Loucy (cell line): ENCODE results near the gene CBARP.

Experiments used
- EZH2phosphoT487 ChIP-seq: fragments of 200-600 bp; IDR thresholded peaks from 2 replicates; pipeline ENCODE4 v1.6.1; 2018; ENCODE audit warnings: antibody characterized with exemption, mild to moderate bottlenecking, moderate library complexity, borderline replicate concordance
- TF ChIP-seq, protein P1 (sequence below): fragments of 200-600 bp; sonication (generic); conservative IDR thresholded peaks from 2 replicates; pipeline ENCODE4 v1.5.1; 2014; ENCODE audit warnings: mild to moderate bottlenecking, antibody characterized with exemption, low read length

DNA sequence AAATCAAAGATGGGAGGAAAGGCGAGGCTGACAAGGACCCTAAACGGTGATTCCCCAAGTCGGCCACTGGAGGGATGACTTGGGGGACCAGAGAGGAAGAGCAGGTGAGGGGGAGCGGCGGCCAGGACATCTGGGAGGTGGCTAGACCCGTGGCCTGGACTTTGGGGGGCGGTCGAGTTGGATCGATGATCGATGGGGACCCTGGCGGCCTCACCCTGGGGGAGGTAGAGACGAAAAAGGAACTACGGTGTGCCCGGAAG is 23.7 kb upstream of the CBARP start:
- TF ChIP-seq, protein P1, sequence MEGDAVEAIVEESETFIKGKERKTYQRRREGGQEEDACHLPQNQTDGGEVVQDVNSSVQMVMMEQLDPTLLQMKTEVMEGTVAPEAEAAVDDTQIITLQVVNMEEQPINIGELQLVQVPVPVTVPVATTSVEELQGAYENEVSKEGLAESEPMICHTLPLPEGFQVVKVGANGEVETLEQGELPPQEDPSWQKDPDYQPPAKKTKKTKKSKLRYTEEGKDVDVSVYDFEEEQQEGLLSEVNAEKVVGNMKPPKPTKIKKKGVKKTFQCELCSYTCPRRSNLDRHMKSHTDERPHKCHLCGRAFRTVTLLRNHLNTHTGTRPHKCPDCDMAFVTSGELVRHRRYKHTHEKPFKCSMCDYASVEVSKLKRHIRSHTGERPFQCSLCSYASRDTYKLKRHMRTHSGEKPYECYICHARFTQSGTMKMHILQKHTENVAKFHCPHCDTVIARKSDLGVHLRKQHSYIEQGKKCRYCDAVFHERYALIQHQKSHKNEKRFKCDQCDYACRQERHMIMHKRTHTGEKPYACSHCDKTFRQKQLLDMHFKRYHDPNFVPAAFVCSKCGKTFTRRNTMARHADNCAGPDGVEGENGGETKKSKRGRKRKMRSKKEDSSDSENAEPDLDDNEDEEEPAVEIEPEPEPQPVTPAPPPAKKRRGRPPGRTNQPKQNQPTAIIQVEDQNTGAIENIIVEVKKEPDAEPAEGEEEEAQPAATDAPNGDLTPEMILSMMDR: peak; percentile 30; the same call in 1 of the 2 replicates
- TF ChIP-seq EZH2phosphoT487: no peak
